Gastroesophageal sphincter (tissue), 4 donors: ENCODE measurements around the gene IVD. TPM values are rescaled to one million over a fixed set of nuclear protein-coding genes. Genes with fewer than 3 reads are reported as not detected.

Experiments used
- ATAC-seq: fragments of 150-250 bp; one replicate; pipeline ENCODE4 v1.9.1; 2016; ENCODE audit warnings: mild to moderate bottlenecking, moderate library complexity
- H3K27ac ChIP-seq, 4 donors: fragments of 200-600 bp; sonication (generic) in 3 of 4; 1 replicate in 3 of 4; 2 replicates in 1 of 4; pipeline ENCODE4 v1.5.1; 2016 to 2019
- H3K27me3 ChIP-seq: fragments of 200-600 bp; sonication (generic); one replicate; pipeline ENCODE4 v1.5.1; 2019
- H3K36me3 ChIP-seq, 2 donors: fragments of 200-600 bp; sonication (generic); one replicate each; pipeline ENCODE4 v1.5.1; 2019; ENCODE audit warnings: control low read depth in 1 of 2
- H3K4me1 ChIP-seq, 3 donors: fragments of 200-600 bp; sonication (generic); 1 replicate in 2 of 3; 2 replicates in 1 of 3; pipeline ENCODE4 v1.5.1; 2016 to 2019; ENCODE audit warnings: control low read depth in 2 of 3
- H3K4me3 ChIP-seq, 2 donors: fragments of 200-600 bp; sonication (generic); one replicate each; pipeline ENCODE4 v1.5.1; 2019; ENCODE audit warnings: mild to moderate bottlenecking in 1 of 2, moderate library complexity in 1 of 2
- H3K9me3 ChIP-seq, 3 donors: fragments of 200-600 bp; sonication (generic); one replicate each; pipeline ENCODE4 v1.5.1; 2017 to 2019; ENCODE audit warnings: control low read depth in 2 of 3
- CTCF ChIP-seq, 4 experiments: fragments of 200-600 bp in 2 of 4; fragments of 450-650 bp in 2 of 4; sonication (generic) in 1 of 4; IDR thresholded peaks; one replicate each; pipeline ENCODE4 v1.5.1; 2017 to 2019; ENCODE audit warnings: antibody characterized with exemption in 4 of 4, mild to moderate bottlenecking in 2 of 4, moderate library complexity in 2 of 4
- EP300 ChIP-seq: sonication (generic); formaldehyde crosslinking; IDR thresholded peaks from one replicate; pipeline ENCODE4 v1.6.1; 2017; ENCODE audit warnings: antibody characterized with exemption, mild to moderate bottlenecking
- POLR2A ChIP-seq, 2 donors: fragments of 450-650 bp; IDR thresholded peaks; one replicate each; pipeline ENCODE4 v1.6.1; 2017; ENCODE audit warnings: antibody characterized with exemption in 2 of 2, mild to moderate bottlenecking in 2 of 2, moderate library complexity in 1 of 2
- POLR2AphosphoS5 ChIP-seq: sonication (generic); formaldehyde crosslinking; IDR thresholded peaks from one replicate; pipeline ENCODE4 v1.6.1; 2017; ENCODE audit warnings: antibody characterized with exemption
- WGBS, 2 donors: methylation state at CpG; one replicate each; pipeline ENCODE4 v1.1.5; 2018; ENCODE audit warnings: low coverage in 1 of 2; 5-methylcytosine and 5-hydroxymethylcytosine counted together
- total RNA-seq, 4 donors: library from RNA; depleted of rRNA; stranded (reverse); fragments of >200 nt; gene quantifications; one replicate each; pipeline ENCODE4 v1.1.0, GENCODE V29; 2016

IVD gene
- total RNA-seq, 4 donors from 2014 or later: 26.1 to 80.2 (median 50.1) TPM

GRCh38 chr15:40407330-40407990 lies 1.9 kb downstream of the IVD start:
- TF ChIP-seq POLR2AphosphoS5 (no peak), CTCF (IDR thresholded peaks at IDR 0.05) (no peak), POLR2A (IDR thresholded peaks at IDR 0.05) (no peak), EP300 (no peak)
- Histone ChIP-seq H3K27me3 (no peaks in the 10 kb centered on the region), H3K9me3 (no peaks in the 10 kb centered on the region), H3K4me1 (peaks cover 0 to 27% (median 11%) of the 10 kb centered on the region in 3 donors), H3K27ac (no peak overlapping the region), H3K4me3 (no peak overlapping the region), H3K36me3 (peaks cover 0 to 51% of the 10 kb centered on the region in 2 donors)
- ATAC-seq: no peak
- 44 to 67% methylated on average over 2 to 6 of the region's 8 CpGs for WGBS, 2 donors

- peaks cover 0 to 70% of the 10 kb centered on the region in 2 donors for H3K36me3 ChIP-seq
Measured at GRCh38 chr15:40409366-40409765, 3.8 kb downstream of the IVD start.

GRCh38 chr15:40410476-40410875 lies 4.9 kb downstream of the IVD start:
- H3K27ac ChIP-seq: no peak overlapping the region
- TF ChIP-seq EP300 (no peak), POLR2A (IDR thresholded peaks at IDR 0.05) (no peak), POLR2AphosphoS5 (no peak), CTCF (IDR thresholded peaks at IDR 0.05) (no peak)
- H3K4me3 ChIP-seq: no peak overlapping the region
- peaks cover 0 to 18% (median 4%) of the 10 kb centered on the region in 3 donors for H3K4me1 ChIP-seq
- WGBS, 2 donors: 87 to 98% methylated on average over 6 to 11 of the region's 11 CpGs
- no peaks in the 10 kb centered on the region for H3K27me3 ChIP-seq
- no peak for ATAC-seq
- no peaks in the 10 kb centered on the region for H3K9me3 ChIP-seq
- peaks cover 0 to 81% of the 10 kb centered on the region in 2 donors for H3K36me3 ChIP-seq

More at GRCh38 chr15:40409366-40409765, 3.8 kb downstream of the IVD start:
- no peak for ATAC-seq
- no peak for TF ChIP-seq CTCF (IDR thresholded peaks at IDR 0.05)
- no peak for TF ChIP-seq POLR2AphosphoS5
- no peak for TF ChIP-seq EP300
- TF ChIP-seq POLR2A (IDR thresholded peaks at IDR 0.05): no peak
- Histone ChIP-seq H3K27me3 (no peaks in the 10 kb centered on the region), H3K9me3 (no peaks in the 10 kb centered on the region), H3K4me3 (no peak overlapping the region), H3K4me1 (peaks cover 0 to 27% (median 11%) of the 10 kb centered on the region in 3 donors), H3K27ac (no peak overlapping the region)
- WGBS, 2 donors: 70 to 71% methylated on average over 2 to 3 of the region's 3 CpGs

- Histone ChIP-seq H3K27me3 (no peaks in the 10 kb centered on the region), H3K9me3 (no peaks in the 10 kb centered on the region), H3K4me3 (no peak overlapping the region), H3K36me3 (peaks cover 0 to 99% of the 10 kb centered on the region in 2 donors), H3K4me1 (peaks cover 0 to 5% (median 0%) of the 10 kb centered on the region in 3 donors), H3K27ac (no peak overlapping the region)
- WGBS, 2 donors: 75% methylated on average over 6 of the region's 7 CpGs; no CpG with 5 or more reads in 1 of the 2 donors
- ATAC-seq: no peak
- TF ChIP-seq EP300: no peak
Measured at GRCh38 chr15:40412095-40412759, 6.6 kb downstream of the IVD start.

- H3K36me3 ChIP-seq: peaks cover 0 to 100% of the 10 kb centered on the region in 2 donors
- no peaks in the 10 kb centered on the region for H3K27me3 ChIP-seq
- 77 to 83% methylated on average over 6 of the region's 9 CpGs for WGBS, 2 donors
- TF ChIP-seq POLR2AphosphoS5 (no peak), EP300 (no peak), POLR2A (IDR thresholded peaks at IDR 0.05) (no peak), CTCF (IDR thresholded peaks at IDR 0.05) (no peak)
- no peak overlapping the region for H3K27ac ChIP-seq
- no peaks in the 10 kb centered on the region for H3K9me3 ChIP-seq
- H3K4me3 ChIP-seq: no peak overlapping the region
- ATAC-seq: no peak
- H3K4me1 ChIP-seq: no peaks in the 10 kb centered on the region
Measured at GRCh38 chr15:40413036-40413435, 7.4 kb downstream of the IVD start.
